ENCODE measurements around the gene RUNX2. TPM values are rescaled to one million over a fixed set of nuclear protein-coding genes. Genes with fewer than 3 reads are reported as not detected.

Gene RUNX2
- total and polyA plus RNA-seq, 2 experiments from 2014 or later = 4.4 to 5.2 TPM

DNA sequence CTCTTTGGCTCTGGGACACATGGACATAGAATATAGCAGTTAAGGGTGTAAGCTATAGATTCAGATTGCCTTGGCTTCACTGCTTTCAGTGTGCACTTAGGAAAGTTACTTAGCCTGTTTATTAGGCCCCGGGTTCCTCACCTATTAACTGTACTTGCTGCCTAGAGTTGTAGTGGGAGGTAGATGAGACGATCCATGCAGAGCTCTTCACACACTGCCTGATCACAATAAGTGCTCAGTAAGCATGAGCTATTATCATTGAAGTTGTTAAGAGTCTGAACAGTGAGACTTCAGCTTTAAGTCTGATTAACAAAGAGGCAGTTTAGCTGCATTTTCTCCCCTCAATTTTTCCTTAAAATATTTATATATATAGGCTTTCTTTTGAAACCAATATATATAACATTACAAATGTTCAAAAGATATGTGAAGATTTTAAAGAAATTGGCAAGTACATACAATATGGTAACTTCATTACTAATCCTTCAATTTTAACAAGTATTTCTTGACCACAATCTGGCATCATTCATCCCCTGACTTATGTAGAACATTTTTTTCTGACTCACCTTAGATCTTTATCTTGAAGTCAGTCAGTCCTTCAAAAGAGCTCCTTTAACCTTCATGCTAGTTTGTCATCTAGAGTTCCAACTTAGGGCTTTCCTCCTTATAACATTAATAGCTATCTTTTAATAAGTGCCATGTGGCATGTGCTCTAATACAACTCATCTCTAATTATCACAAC lies 70.1 kb downstream of the RUNX2 start:
- Histone ChIP-seq H3K36me3 (ENCODE audit: low read depth) (no peaks in the 10 kb centered on the region), H3K9me3 (ENCODE audit: low read depth) (no peaks in the 10 kb centered on the region), H3K4me1 (ENCODE audit: insufficient read depth) (no peaks in the 10 kb centered on the region), H3F3A (ENCODE audit: insufficient read depth) (no peaks in the 10 kb centered on the region), H3K4me3 (no peak overlapping the region), H4K20me1 (ENCODE audit: insufficient read depth) (no peaks in the 10 kb centered on the region), H3K4me2 (ENCODE audit: unreplicated experiment) (no peak overlapping the region), H3K27me3 (replicated peaks; ENCODE audit: insufficient read depth) (no peaks in the 10 kb centered on the region), H3K9me2 (ENCODE audit: insufficient read depth) (no peaks in the 10 kb centered on the region), H3K9ac (no peak overlapping the region), H3K79me2 (ENCODE audit: insufficient read depth) (no peaks in the 10 kb centered on the region), H3K27ac (no peak overlapping the region), H2AFZ (no peak overlapping the region)
- TF ChIP-seq EZH2phosphoT487 (IDR thresholded peaks at IDR 0.05; ENCODE audit: insufficient read depth, low read depth) (no peak), EZH2 (IDR thresholded peaks at IDR 0.05; ENCODE audit: insufficient read depth, poor library complexity, severe bottlenecking) (no peak)
- in situ Hi-C loops (cut with MboI) = no loop called here
- DNase-seq = peak; percentile 47
- 81 to 85% methylated on average over 2 of the region's 2 CpGs for WGBS, 2 experiments (ENCODE audit: low coverage in 1 of 2, low lambda C conversion rate in 2 of 2, missing lambda C conversion rate in 2 of 2)

DNA sequence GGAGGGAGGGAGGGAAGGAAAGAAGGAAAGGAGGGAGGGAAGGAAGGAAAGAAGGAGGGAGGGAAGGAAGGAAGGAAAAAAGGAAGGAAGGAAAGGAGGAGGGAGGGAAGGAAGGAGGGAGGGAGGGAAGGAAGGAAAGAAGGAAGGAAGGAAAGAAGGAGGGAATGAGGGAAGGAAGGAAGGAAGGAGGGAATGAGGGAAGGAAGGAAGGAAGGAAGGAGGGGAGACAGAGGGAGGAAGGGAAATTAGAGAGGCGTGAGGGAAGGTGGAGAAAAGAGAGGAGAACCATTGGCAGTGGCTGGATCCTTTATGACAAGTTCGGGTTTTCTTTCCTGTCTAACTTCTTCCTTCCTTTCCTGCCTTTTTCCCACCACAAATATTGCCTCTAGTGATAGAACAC lies 71.9 kb downstream of the RUNX2 start:
- Histone ChIP-seq H3F3A (ENCODE audit: insufficient read depth) (no peaks in the 10 kb centered on the region), H3K27ac (no peak overlapping the region), H3K36me3 (ENCODE audit: low read depth) (no peaks in the 10 kb centered on the region), H3K4me2 (ENCODE audit: unreplicated experiment) (no peak overlapping the region), H2AFZ (no peak overlapping the region), H3K9me3 (ENCODE audit: low read depth) (no peaks in the 10 kb centered on the region), H3K79me2 (ENCODE audit: insufficient read depth) (no peaks in the 10 kb centered on the region), H3K4me1 (ENCODE audit: insufficient read depth) (no peaks in the 10 kb centered on the region), H3K9ac (no peak overlapping the region), H3K9me2 (ENCODE audit: insufficient read depth) (no peaks in the 10 kb centered on the region), H3K27me3 (replicated peaks; ENCODE audit: insufficient read depth) (no peaks in the 10 kb centered on the region), H3K4me3 (no peak overlapping the region), H4K20me1 (ENCODE audit: insufficient read depth) (no peaks in the 10 kb centered on the region)
- in situ Hi-C loops (cut with MboI) = no loop called here
- no peak for DNase-seq
- no peak for TF ChIP-seq EZH2 (IDR thresholded peaks at IDR 0.05; ENCODE audit: insufficient read depth, poor library complexity, severe bottlenecking)
- TF ChIP-seq EZH2phosphoT487 (IDR thresholded peaks at IDR 0.05; ENCODE audit: insufficient read depth, low read depth) = no peak
- 91 to 95% methylated on average over 2 of the region's 2 CpGs for WGBS, 2 experiments (ENCODE audit: low coverage in 1 of 2, low lambda C conversion rate in 2 of 2, missing lambda C conversion rate in 2 of 2)

DNA sequence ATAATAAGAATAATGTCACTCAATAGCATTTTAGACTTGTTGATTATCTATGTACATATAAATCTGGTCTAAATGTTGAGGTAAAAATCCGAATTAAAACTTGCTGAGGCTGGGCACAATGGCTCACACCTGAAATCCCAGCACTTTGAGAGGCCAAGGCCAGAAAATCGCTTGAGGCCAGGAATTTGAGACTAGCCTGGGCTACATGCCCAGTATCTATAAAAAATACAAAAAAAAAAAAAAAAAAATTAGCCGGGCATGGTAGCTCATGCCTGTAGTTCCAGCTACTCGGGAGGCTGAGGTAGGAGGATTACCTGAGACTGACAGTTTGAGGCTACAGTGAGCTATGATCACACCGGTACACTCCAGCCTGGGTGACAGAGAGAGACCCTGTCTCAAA lies 83.8 kb downstream of the RUNX2 start:
- no peak for TF ChIP-seq EZH2 (IDR thresholded peaks at IDR 0.05; ENCODE audit: insufficient read depth, poor library complexity, severe bottlenecking)
- TF ChIP-seq EZH2phosphoT487 (IDR thresholded peaks at IDR 0.05; ENCODE audit: insufficient read depth, low read depth) = no peak
- Histone ChIP-seq H3K79me2 (ENCODE audit: insufficient read depth) (no peaks in the 10 kb centered on the region), H3K36me3 (ENCODE audit: low read depth) (no peaks in the 10 kb centered on the region), H2AFZ (no peak overlapping the region), H3K9me3 (ENCODE audit: low read depth) (no peaks in the 10 kb centered on the region), H3K4me2 (ENCODE audit: unreplicated experiment) (no peak overlapping the region), H4K20me1 (ENCODE audit: insufficient read depth) (no peaks in the 10 kb centered on the region), H3K9ac (no peak overlapping the region), H3K4me1 (ENCODE audit: insufficient read depth) (peaks cover 16% of the 10 kb centered on the region), H3K27ac (no peak overlapping the region), H3K9me2 (ENCODE audit: insufficient read depth) (no peaks in the 10 kb centered on the region), H3K4me3 (no peak overlapping the region), H3F3A (ENCODE audit: insufficient read depth) (peaks cover 17% of the 10 kb centered on the region), H3K27me3 (replicated peaks; ENCODE audit: insufficient read depth) (no peaks in the 10 kb centered on the region)
- in situ Hi-C loops (cut with MboI) = loop anchor here (10.0 kb wide), 1 partner anchor 757 kb away; no protein-coding TSS in a partner anchor
- DNase-seq = peak; percentile 30
- 80 to 84% methylated on average over 5 of the region's 5 CpGs for WGBS, 2 experiments (ENCODE audit: low coverage in 1 of 2, low lambda C conversion rate in 2 of 2, missing lambda C conversion rate in 2 of 2)

DNA sequence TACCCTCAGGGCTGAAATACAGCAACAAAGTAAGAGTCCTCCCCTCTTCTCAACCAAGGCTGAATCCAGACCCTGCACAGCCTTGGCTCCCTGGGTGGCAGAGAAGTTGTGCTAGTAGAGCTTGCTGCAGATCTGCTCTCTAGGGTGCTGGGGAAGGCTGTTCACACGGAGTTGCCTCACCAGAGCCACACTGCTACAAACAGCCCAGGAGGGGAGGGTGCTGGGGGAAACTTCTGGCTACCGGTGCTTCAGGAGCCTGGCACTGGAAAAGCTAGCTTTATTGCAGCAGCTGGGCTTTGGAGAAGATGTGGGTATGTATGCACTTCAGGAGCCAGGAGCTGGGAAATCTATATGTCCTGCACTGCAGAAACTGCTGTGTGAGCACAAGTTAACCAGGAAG lies 87.2 kb downstream of the RUNX2 start:
- TF ChIP-seq EZH2 (IDR thresholded peaks at IDR 0.05; ENCODE audit: insufficient read depth, poor library complexity, severe bottlenecking) (no peak), EZH2phosphoT487 (IDR thresholded peaks at IDR 0.05; ENCODE audit: insufficient read depth, low read depth) (no peak)
- in situ Hi-C loops (cut with MboI) = loop anchor here (10.0 kb wide), 1 partner anchor 761 kb away; no protein-coding TSS in a partner anchor
- H3K4me1 ChIP-seq (ENCODE audit: insufficient read depth) = peaks cover 28% of the 10 kb centered on the region
- no peak overlapping the region for H2AFZ ChIP-seq
- peaks cover 18% of the 10 kb centered on the region for H3K79me2 ChIP-seq (ENCODE audit: insufficient read depth)
- DNase-seq = no peak
- H3K9me3 ChIP-seq (ENCODE audit: low read depth) = no peaks in the 10 kb centered on the region
- no peaks in the 10 kb centered on the region for H3K27me3 ChIP-seq (replicated peaks; ENCODE audit: insufficient read depth)
- no peak overlapping the region for H3K27ac ChIP-seq
- H4K20me1 ChIP-seq (ENCODE audit: insufficient read depth) = no peaks in the 10 kb centered on the region
- H3K4me2 ChIP-seq (ENCODE audit: unreplicated experiment) = no peak overlapping the region
- no peak overlapping the region for H3K4me3 ChIP-seq
- WGBS, 2 experiments (ENCODE audit: low coverage in 1 of 2, low lambda C conversion rate in 2 of 2, missing lambda C conversion rate in 2 of 2) = 17 to 22% methylated on average over 2 of the region's 2 CpGs
- no peaks in the 10 kb centered on the region for H3K36me3 ChIP-seq (ENCODE audit: low read depth)
- peaks cover 35% of the 10 kb centered on the region for H3F3A ChIP-seq (ENCODE audit: insufficient read depth)
- no peak overlapping the region for H3K9ac ChIP-seq
- H3K9me2 ChIP-seq (ENCODE audit: insufficient read depth) = no peaks in the 10 kb centered on the region
